ENCODE results near the gene SOX10.
"Not testable (repeated sequence)": the region's sequence is repeated elsewhere in the genome, so short reads cannot be mapped to it uniquely, and the experiment has no call there.

The SOX10 gene

DNA sequence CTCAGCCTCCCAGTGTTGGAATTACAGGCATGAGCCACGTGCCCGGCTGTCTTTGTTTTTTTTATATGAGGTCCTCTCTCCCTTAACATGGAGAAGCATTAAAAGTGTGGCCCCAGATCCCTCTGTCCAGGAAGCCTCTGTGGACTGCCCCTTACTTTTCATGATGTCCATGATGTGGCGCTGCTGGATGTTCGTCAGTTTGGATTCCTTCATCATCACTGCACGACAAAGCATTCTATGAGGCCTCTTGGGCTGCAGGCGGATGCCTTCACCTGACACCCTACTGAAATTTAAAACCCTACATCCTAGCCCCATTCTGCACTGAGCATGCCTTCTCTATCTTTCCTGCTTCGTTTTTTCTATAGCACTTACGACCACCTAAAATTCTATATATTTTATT, 33.0 kb downstream of the SOX10 start:
- no peak overlapping the region for H3K4me3 ChIP-seq (ENCODE audit: low read depth, low read length)
- no peak for DNase-seq (ENCODE audit: low read depth)
- TF ChIP-seq, protein P1, sequence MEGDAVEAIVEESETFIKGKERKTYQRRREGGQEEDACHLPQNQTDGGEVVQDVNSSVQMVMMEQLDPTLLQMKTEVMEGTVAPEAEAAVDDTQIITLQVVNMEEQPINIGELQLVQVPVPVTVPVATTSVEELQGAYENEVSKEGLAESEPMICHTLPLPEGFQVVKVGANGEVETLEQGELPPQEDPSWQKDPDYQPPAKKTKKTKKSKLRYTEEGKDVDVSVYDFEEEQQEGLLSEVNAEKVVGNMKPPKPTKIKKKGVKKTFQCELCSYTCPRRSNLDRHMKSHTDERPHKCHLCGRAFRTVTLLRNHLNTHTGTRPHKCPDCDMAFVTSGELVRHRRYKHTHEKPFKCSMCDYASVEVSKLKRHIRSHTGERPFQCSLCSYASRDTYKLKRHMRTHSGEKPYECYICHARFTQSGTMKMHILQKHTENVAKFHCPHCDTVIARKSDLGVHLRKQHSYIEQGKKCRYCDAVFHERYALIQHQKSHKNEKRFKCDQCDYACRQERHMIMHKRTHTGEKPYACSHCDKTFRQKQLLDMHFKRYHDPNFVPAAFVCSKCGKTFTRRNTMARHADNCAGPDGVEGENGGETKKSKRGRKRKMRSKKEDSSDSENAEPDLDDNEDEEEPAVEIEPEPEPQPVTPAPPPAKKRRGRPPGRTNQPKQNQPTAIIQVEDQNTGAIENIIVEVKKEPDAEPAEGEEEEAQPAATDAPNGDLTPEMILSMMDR (IDR thresholded peaks at IDR 0.05; ENCODE audit: control insufficient read depth, extremely low read depth, insufficient read depth), result no peak

DNA sequence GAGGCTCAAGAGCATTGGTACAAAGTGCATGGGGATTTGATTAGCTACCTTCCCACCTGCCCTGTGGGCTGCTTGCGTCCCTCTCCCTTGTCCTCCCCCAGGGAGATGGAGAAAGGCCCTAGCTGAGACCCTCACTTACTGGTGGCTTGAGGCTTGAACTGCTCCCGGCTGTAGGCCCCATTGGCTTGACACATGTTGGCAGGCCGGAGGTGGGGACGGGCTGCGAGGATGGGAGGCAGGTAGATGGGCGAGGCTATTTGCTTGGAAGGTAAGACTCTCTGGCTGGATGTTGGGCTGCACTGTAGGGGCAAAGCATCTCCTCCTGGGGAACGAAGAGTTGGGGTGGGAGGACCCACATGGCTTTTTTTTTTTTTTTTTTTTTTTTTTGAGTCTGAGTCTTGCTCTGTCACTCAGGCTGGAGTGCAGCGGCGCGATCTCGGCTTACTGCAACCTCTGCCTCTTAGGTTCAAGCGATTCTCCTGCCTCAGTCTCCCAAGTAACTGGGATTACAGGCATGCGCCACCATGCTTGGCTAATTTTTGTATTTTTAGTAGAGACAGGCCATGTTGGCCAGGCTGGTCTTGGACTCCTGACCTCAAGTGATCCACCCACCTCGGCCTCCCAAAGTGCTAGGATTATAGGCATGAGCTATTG, 37.1 kb downstream of the SOX10 start:
- DNase-seq (ENCODE audit: low read depth), result not testable (repeated sequence)

DNA sequence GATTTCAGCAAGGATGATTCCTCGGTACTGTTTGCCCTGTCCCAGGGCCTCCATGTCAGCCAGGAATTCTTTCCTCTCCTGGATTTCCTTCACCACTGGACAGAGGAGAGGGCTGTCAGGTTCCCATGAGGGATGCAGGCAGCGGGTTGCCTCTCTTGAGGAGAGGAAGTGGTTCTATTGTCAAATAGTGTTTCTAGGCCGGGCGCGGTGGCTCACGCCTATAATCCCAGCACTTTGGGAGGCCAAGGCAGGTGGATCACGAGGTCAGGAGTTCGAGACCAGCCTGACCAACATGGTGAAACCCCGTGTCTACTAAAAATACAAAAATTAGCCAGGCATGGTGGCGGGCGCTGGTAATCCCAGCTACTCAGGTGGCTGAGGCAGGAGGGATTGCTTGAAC, 39.9 kb downstream of the SOX10 start:
- not testable (repeated sequence) for H3K4me3 ChIP-seq (ENCODE audit: low read depth, low read length); DNase-seq (ENCODE audit: low read depth)

More for the DNA sequence above, 37.1 kb downstream of the SOX10 start:
- H3K4me3 ChIP-seq (ENCODE audit: low read depth, low read length), result not testable (repeated sequence)

DNA sequence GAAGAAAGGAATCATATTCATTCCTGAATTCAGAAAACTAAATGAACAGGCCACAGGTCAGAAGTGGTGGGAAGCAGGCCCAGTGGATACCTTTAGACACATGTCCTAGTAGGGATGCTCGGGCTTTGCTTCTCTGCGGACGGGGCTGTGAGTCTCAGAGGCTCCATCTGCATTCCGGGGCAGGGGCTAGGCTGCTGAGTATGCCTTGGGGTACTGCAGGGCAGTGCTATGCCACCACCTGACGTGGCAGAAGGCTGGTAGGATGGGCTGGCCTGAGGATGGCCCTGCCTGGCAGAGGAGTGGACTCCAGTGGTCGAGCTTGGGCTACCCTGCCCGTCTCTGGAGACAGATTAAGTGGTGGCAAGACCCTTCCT, 40.5 kb downstream of the SOX10 start:
- DNase-seq (ENCODE audit: low read depth), result no peak
- H3K4me3 ChIP-seq (ENCODE audit: low read depth, low read length), result no peak overlapping the region
- TF ChIP-seq, protein P1 (IDR thresholded peaks at IDR 0.05; ENCODE audit: control insufficient read depth, extremely low read depth, insufficient read depth), result no peak

DNA sequence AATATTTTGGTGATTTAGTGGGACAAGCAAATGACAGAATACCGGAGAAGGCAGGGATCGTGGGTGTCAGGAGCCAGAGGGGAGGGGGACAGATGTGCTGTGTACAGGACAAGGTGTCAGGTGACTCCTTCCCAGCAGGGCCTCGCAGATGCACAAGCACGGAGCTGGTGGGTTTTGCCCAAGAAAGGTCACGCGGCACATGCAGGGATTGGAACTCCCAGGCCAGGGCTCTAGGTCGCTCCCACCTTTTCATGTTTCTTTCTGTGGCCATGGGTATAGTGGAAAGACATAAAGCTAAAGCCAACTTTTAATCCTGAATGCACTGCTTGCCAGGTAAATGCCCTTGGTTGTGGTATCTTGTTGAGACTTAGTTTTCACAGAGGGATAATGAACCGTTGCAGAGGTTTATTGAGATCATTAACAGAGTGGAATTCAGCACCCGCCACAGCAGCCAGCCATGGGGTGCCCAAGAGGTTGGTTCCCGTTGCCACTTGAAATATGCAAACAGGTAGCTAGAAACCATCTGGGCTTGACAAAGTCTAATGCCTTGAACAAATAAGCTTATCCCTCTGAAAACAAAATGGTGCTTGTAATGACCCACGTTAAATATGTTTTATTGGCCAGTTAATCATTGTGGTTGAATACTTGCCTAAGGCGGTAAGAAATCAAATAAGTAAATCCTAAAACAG, 41.1 kb downstream of the SOX10 start:
- peak; percentile 81 for DNase-seq (ENCODE audit: low read depth)
- TF ChIP-seq, protein P1 (IDR thresholded peaks at IDR 0.05; ENCODE audit: control insufficient read depth, extremely low read depth, insufficient read depth), result no peak
- no peak overlapping the region for H3K4me3 ChIP-seq (ENCODE audit: low read depth, low read length)

DNA sequence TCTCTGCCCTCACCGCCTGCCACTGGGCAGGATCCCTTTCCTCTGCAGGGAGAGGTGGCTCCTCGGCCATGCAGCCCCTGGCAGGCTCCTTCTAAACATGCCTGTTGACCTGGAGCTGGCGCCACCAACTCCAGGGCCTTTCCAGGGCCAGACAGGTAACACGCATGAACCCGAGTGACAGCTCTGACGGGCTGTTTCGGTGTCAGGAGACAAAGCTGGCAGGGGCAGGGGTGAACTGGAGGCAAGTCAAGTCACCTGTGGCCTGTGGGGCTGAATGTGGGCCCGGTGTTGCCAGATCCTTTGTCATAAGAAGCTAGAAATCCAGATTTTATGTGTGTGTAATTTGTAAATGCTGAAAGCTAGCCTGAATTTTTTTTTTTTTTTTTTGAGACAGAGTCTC, 42.2 kb downstream of the SOX10 start:
- DNase-seq (ENCODE audit: low read depth), result no peak
- TF ChIP-seq, protein P1 (IDR thresholded peaks at IDR 0.05; ENCODE audit: control insufficient read depth, extremely low read depth, insufficient read depth), result no peak
- H3K4me3 ChIP-seq (ENCODE audit: low read depth, low read length), result no peak overlapping the region

DNA sequence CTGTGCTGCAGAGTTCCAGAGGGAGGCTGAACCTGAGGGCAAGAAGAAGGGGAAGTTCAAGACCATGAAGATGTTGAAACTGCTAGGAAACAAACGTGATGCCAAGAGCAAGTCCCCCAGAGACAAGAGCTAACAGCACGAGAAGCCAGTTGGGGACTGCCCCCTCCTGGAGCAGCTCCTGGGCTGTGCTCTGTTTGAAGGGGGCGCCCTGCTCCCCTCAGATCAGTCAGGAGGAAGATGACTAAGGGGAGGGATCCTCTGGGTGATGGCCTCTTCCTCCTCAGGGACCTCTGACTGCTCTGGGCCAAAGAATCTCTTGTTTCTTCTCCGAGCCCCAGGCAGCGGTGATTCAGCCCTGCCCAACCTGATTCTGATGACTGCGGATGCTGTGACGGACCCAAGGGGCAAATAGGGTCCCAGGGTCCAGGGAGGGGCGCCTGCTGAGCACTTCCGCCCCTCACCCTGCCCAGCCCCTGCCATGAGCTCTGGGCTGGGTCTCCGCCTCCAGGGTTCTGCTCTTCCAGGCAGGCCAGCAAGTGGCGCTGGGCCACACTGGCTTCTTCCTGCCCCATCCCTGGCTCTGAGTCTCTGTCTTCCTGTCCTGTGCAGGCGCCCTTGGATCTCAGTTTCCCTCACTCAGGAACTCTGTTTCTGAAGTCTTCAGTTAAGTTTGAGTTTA, 43.5 kb downstream of the SOX10 start:
- TF ChIP-seq, protein P1 (IDR thresholded peaks at IDR 0.05; ENCODE audit: control insufficient read depth, extremely low read depth, insufficient read depth), result no peak
- no peak overlapping the region for H3K4me3 ChIP-seq (ENCODE audit: low read depth, low read length)
- DNase-seq (ENCODE audit: low read depth), result no peak
